HS-27A (cell line): ENCODE measurements around the gene TMEM107.
A peak's percentile ranks its signal among the peaks of the same experiment; 100 is the strongest.

Experiments
- DNase-seq: peaks from one replicate; pipeline ENCODE4 v3.0.0-alpha.2; 2012; ENCODE audit warnings: low read depth, missing footprints

Gene TMEM107

DNA sequence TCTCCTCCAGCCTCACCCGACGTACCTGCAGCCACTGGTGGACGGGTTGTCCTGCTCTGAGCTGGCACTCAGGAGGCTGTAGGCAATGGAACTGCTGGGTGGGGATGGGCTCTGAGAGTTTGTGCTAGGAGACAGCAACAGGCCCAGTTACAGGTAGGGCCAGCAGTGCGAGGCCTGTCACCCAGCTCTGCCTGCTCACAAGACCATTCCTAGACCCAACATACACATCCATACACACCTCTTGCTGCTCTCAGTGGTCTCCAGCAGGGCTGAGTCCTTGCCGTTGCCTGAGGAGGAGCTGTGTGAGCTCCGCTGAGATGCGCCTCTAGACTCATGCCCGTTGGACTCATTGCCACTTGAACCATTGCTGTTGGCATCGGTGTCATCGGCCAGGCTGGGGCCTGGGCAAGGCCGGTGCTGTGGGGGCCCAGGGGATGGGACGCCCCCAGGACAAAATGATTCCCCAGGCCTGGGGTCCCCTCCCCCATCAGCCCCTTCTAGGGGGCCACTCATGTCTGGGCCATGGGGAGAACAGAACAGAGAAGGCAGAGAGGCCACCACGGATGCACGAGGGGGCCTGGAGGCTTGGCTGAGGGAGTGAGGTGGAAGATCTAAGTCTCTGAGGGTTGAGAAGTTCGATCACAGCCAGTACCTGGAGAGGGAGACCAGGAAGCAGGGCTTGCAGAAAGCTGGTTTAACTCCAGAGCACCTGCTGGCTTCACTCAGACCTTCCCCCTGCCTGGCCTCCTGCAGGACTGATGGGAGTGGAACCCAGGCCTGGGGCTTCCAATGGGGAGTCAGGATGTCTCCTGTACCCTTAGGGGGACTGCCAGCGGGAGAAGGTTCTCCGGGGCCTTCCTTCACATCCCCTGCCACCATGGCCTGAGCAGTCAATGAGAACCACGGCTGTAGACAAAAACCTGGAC lies 25.7 kb downstream of the TMEM107 start:
- no peak for DNase-seq

DNA sequence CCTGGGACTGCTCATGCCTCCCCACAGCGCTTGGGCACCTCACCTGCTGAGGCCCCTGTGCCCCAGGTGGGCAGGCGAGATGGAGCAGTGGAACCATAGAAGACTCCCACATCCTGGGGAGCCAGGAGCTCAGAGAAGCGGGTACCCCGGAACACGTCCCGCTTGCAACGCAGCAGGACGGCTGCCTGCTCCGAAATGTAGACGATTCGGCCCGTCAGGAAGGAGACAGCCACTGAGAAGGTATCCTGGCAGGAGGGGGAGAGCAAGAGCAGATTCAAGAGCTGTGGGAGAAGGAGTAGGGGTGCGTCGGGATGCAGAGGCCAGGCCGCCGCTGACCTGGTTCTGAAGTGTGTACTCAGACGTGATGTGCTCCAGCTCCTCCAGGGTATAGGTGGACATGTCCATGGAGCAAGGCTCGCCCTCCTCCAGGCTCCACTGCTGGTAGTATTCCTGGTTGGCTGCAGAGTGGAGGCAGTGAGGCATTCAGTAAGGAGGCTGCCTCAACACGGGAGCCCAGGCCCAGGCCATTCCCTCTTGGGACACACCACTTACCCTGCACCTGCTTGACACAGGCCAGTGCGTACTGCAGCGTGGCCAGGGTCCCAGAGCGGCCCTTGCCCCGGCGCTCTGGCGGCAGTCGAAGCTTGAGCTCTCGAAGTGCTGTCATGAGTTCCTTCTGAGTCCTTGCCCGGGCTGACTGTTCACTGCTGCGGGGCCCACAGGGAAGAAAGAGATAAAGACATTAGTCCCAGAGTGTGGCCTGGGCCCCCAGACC lies 26.6 kb downstream of the TMEM107 start:
- DNase-seq: no peak

DNA sequence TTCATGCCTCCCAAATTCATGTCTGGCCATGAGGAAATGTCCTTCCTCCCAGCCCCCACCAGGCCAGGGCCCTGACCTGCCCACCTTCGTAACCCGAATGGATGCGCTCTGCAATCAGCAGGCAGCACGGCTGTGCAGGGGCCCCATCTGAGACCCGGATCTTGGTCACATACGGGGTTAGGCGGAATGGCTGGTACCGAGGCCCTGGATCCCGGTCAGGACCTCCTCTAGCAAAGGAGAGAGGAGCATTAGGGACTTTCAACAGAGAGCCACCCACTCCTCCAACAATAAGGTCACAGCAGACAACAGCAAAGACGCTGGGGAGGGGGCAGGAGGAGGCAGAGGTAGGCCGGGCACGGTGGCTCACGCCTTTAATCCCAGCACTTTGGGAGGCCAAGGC lies 27.6 kb downstream of the TMEM107 start:
- no peak for DNase-seq

DNA sequence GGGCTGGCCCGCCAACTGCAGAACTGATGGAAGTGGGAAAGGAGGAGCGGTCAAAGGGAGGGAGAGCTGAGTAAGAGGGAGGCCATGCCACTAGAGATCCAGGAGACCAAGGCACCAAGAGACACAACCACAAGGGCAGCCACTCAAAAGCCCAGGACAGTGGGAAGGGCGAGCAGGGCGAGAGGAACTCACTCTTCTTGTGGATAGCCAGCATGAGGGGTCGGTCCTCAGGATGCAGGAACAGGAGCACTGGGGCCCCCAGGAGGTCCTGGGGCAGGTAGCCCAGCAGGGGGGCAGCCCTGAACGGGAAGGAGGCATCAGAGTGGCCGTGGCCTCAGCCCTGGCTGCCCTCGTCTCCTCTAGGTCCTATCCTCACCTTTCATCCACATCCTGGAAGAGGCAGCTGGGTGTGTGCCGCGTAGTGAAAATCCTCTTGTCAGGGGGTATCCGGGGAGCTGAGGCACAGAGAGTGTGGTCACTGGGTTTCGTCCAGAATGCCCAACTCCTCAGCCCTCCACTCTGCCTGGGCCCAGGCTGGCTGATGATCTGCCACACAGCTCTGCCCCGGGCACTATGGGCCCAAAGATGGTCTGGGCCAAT lies 28.3 kb downstream of the TMEM107 start:
- no peak for DNase-seq

DNA sequence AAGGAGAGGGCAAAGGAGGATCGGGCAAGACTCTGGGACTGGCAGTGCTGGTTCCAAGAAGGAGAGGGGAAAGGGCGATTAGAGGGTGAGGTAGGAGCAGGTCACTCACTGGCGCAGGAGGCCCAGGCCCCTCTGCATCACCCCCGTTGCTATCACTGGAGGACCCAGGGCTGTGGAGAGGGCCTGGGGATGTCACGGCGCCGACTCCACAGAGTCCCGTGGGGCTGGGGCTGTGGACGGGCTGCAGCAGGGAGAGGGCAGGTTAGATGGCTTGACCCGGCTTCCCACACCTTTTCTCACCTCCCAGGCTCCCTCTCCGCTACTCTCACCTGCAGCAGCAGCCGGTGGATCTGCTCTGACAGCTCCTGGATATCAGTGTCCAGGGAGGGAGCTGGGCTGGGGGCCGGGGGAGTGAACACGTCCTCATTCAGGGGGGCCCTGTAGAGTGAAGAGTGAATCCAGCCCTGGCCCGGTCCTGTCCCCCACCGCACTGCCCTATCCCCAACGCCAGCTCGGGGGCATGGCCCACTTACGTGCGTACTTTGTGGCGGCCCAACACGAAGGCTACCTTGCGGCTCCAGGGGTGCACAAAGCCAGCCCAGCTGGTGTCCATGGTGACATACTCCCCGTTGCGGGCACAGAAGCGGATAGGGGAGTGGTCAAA lies 28.9 kb downstream of the TMEM107 start:
- no peak for DNase-seq

DNA sequence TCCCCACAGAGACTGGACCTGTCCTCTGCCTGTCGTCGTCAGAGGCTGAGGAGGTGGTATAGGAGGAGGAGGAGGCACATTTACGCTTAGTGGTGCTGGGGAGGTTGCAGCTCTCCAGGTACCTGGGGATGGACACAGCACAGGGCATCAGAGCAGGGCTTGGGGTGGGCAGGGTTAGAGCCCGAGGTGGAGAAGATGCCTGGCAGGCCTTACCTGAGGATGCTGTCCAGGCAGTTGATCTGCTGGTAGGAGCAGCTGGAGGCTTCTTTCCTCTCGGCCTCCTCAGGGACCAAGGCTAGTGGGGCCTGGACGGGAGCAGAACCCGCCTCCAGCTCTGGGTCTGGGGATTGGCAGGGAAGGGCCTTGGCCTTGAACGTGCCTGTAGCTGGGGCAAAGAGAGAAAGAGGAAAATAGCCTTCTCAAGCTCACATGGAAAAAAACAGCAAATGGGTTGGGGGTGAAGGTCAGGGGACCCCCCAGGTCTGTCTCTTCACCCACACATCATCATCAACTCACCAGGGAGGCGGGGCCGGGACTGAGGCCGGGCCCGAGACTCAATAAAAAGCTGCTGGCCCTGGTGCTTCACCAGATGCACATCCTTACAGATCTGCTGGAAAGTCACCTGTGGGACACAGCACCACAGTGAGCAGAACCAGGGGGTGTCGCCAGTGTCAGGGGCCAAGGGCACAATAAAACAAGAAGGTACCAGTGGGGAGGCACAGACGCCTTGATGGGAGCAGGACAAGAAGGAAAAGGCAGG lies 29.6 kb downstream of the TMEM107 start:
- no peak for DNase-seq

DNA sequence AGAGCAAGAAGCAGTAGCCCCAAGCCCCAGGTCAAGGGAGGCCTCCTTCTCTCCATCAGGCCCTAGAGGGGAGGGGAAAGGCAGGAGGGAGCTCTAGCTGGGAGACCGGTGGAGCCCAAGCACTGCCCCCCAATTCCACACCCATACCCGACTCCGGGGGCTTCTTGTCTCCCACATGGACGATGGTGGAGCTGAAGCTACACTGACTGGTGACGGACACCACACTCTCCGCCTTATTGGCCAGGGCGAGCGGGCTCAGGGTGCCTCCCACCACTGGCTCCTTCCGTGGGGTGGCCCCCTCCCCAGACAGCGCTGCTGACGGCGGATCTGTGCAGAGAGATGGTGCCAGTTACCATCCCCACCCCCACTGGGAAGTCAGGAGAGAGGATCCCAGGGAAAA lies 30.4 kb downstream of the TMEM107 start:
- no peak for DNase-seq

DNA sequence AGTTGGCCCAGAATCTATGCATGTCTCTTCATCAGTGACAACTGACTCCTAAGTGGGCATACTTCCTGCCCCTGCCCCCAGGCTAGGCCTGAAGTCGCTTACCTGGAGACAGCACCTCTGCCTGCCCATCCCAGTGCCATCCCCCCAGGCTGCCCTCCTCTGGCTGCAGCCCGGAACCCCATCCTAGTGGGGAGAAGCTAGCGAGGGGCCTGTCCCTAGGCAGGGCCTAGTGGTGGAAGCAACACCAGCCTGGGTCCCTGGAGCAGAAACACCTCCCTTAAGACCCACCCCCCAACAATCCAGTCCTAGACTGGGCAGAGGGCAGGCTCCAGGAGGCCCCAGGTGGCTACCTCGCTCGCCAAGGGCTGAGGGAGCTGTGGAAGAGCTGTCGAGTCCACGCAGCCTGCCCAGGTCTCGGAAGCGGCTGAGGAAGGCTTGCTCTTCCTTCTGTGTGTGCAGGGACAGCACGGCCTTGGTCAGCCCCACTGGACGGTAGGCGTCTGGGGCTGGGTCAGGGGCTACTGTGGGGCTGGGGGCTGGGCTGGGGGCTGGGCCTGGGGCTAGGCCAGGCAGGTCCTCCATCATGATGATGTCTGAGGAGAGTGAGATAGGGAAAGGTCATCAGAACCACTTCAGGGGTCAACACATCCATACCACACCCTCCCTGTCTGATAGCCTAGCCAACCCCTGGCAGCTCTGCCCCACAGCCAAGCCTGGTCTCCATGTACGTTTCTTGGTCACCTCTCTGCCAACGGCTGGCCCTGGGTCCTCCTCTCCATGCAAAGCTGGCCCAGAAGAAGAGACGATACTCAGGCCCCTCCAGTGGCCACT lies 31.6 kb downstream of the TMEM107 start:
- no peak for DNase-seq

DNA sequence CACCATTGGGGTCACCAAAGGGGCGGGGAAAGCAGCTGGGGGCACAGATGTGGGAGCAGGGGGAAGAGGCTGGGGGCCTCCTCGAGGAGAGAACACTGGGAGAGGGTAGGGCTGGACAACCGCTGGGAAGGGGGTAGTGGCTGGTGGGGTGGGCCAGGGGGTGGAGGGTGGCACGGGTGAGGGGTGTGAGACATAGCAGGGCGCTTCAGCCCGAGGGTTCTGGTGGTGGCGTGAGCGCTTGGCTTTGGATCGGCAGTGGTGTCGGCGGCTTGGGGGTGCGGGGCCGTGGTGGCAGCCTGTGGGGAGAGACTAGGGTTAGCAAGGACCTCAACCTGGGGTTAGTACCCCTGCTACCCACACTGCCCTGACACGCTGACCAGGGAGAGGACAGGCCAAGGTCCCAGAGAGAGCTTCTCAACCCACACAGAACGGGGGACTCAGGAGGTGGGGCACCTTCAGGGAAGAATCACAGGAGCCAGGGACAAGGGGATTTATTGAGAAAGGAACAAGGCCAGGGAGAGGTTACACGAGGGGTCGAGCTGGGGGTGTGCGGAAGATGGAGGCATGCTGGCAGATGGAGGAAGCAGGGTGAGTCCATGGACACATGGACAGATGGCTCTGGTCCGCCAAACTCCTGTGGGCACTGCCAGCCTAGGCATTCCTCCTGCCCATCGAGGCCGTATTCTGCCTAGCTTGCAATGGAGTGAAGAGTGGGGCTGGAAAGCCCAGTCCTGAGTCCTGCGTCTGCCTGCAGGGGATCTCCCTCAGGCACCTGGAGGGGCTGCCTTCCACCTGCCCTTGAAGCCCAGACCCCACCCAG lies 32.4 kb downstream of the TMEM107 start:
- DNase-seq: no peak

DNA sequence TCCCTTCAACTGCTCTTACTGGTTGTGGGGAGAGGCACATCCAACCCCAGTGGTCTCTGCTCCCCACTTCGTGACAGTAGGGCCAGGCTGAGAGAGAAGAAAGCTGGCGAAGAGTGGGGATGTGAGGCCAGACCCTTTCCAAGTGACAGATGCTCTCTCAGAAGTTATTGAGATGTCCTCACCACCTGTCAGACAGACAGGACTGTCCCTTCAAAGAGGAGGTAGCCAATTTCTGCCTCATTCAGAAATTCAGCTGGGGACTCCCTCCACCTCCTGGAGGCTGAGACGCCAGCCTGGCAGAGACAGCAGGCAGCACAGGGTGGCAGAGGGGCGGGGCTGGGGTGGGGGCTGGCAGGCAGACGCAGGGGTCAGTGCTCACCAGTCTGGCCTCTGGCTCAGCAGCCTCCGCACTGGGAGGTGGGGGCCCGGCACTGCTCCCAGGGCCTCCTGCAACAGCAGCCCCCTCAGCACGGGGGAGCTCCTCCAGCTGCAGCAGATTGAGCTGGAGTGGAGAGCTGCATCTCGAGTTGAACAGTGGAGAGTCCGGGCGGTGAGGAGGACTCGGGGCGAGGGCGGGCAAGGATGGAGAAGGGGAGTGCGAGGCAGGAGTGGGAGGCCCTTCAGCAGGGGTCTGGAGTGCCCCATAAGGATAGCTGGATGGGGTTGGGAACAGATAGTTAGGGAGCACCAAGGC lies 33.1 kb downstream of the TMEM107 start:
- DNase-seq: no peak

DNA sequence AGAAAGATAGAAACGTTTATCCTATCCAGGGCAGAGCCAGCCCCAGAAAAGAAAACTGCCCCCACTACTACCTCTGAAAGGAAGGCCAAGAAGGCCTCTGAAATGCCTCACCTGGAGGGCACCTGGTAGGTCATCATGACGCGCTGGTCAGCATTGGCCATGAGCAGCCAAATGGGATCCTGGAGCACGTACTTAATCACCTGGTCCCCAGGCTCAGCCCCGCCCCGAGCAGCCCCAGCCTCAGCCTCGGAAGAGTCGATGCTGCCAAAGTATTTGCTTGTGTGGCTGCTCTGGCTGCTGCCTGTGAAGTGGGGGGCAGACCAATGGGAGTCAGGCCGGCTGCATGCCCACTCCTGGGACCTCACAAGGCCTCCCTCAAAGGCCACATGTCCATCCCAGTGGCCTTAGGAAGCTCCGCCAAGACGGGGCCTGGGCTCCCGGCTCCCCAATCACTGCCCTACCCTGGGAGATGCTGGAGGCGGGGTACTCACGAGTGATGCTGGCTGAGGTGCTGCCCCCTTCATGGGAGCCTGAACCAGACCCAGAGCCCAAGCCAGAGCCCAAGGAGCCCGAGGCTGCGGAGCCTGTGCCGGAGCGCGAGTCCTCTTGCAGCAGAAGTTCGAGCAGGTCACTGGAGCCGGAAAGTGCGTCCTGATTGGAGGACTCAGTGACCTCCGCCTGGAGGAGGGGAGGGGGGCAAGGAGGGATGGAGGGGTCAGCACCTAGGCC lies 33.9 kb downstream of the TMEM107 start:
- no peak for DNase-seq

DNA sequence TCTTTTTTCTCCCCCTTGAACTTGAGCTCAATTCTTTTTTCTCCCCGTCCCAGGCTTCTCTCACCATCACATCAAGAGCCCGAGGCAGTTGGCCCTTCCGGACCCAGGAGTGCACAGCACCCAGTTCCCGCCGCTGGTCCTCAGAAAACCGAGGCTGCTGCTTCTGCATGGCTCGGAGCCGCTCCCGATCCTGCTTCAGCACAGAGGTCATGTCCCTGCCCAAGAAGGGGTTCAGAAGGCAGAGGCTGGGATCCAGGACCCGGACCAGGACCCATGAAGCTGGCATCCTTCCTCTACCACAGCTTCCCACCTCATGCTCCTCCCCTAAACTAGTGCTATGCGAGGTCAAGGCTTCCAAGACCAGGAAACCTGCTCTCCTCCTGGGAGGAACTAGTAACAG lies 34.4 kb downstream of the TMEM107 start:
- no peak for DNase-seq

DNA sequence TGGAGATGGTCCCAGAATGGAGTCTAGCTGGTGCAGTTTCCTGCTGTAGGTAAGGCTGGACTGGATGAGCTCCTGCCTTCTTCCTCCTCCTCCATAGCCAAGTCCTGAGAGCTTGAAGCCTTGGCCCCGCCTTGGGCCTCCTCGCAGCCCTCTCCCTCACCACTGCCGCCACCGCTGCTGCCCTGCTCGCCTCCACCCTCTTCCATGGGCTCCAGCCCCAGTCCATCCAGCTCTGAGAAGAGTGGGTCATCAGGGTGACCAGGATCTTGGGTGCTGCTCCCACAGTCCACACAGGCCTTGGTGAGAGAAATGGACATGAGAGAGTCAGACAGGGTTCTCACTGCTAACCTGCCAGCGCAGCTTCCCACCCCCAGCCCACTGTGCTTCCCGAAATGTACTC lies 35.1 kb downstream of the TMEM107 start:
- DNase-seq: no peak

DNA sequence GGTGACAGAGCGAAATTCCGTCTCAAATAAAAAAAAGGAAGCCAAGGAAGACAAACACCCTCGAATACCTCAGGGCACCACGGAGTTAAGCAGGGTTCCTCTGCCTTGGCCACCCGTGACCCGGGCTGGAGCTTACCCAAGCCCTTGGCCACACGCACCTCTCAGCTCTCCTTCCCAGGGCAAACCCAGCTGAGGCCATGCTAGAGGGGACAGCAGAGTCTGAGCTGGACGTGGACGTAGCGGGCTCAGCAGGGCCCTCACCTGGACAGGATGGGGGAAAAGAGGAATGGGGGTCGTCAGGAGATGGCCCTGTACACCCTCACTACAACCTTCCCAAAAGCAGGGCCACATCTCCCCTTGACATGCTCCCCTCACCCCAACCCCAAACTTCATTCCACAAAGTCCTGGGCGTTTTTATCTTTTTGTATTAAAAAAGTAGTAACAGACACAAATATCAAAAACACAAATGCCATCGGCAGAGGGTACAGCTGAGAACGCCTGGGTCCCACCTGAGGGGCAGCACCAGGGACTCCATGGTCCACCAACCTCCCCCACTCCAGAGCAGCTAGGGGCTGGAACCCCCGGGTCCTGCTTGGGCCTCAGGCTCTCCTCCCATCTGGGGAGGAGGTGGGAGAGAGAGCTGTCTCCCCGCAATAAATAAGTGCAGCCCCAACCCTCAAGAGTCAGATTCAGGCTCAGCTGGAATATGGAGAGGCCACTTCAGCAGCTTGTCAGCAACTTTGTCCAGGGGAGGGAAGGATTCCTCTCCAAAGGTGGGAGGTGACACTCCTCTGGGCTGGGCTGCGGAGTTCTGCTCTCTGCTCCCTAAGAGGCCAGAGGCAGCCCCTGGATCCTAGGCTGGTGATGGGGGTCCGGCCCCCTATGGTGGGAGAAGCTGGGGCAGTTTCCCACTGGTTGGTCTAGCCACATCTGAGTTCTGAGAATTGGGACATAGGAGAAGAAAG lies 35.8 kb downstream of the TMEM107 start:
- DNase-seq: no peak

DNA sequence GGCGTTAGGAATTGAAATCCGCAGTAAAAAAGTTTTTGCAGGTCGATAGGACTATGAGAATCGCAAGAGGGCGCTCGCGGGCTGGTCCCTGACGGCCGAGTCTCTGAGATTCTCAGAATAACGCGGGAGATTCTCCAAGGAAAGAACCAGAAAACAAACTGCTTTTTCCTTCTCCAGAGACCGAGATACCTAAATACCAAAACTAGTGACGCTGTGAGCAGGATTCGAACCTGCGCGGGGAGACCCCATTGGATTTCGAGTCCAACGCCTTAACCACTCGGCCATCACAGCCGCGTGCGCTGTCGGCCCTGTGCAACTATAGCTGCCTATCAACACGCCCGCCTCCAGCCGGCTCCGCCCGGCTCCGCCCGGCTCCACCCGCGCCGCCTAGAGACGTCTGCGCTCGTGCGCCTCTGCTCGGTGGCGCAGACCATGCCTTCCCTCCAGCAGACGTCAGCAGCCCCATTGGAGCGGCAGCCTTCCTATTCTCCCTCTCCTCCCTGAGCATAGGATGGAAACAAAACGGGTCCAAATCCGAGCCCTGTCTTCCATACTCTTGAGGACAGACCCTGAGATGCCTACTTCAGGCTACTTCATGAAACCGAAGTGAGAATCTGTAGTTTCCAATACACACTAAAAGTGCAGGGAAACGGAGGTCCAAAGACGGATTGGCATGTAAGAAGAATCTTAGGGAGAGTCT lies 37.4 kb downstream of the TMEM107 start:
- DNase-seq: peak; percentile 99

DNA sequence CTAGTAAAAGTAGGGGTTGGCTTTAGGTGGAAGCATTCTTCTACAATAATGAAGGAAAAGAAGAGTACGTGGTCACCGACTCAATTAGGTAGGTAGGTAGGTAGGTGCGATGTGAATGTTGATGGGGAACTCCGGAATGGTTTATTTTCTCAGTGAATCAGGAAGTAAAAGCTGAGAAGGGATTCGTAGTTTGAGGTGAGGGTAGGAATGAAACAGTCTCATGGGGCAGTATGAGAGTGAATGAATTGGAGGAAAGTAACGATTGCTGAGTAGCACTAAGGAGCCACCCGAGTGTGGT lies 37.9 kb downstream of the TMEM107 start:
- no peak for DNase-seq
